HUDEP-2 (cell line): ENCODE measurements around the gene ERMN.

Experiments
- DNase-seq, 76 experiments: peaks; one replicate each; lab custom pipeline; 2025; ENCODE audit not compliant: unreplicated experiment in 76 of 76; lab: John Stamatoyannopoulos, UW

ERMN gene

DNA sequence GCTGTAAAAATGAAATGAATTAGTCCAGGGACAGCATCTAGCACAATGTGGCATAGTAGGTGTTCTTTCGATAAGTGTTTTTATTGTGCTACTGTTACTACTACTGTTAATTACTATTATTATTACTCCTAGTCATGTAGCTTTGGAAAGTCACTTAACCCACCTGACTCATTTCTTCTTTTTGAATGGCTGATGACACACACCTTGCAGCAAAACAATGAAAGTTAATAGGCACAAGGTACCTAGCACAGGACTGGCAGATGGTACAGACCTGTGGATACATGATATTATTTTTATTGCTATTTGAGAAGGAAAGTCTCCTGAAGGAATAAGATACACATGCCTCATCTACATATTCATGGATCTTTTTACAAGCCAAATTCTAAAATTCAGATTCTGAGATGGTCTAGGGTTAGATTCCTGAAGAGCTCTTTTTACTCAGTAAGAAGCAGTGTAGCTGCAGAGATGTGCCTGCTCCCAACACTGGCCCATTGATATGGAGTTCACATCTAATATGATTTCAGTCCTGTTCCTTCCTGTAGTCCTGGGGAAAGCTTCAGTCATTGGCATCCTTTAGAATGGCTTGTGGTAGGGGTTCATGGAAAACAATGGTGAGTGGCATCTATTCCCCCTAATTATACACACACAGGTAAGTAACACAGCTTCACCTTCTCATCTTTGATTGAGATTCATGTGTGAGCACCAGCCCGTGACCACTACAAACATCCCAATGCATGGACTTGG, 7.9 kb upstream of the ERMN start:
- DNase-seq: no peak

DNA sequence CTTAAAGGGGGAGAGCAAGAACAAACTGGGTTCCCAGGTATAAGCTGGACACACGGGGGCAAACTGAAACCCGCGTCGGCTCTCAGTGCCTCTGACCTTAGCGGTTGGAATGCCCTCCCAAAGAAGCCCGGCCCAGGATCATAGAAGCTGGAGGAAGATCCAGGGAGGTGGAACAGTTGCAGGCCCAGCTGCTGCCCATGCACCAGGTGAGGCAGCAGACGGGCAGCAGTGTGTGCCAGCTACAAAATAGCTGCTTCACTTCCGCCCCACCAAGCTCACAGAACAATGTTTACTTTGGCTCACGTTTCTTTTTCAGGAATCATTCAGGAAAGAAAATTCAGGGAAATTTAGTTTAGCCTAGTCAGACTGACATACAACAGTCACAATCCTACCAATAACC, 3.9 kb upstream of the ERMN start:
- DNase-seq: no peak

DNA sequence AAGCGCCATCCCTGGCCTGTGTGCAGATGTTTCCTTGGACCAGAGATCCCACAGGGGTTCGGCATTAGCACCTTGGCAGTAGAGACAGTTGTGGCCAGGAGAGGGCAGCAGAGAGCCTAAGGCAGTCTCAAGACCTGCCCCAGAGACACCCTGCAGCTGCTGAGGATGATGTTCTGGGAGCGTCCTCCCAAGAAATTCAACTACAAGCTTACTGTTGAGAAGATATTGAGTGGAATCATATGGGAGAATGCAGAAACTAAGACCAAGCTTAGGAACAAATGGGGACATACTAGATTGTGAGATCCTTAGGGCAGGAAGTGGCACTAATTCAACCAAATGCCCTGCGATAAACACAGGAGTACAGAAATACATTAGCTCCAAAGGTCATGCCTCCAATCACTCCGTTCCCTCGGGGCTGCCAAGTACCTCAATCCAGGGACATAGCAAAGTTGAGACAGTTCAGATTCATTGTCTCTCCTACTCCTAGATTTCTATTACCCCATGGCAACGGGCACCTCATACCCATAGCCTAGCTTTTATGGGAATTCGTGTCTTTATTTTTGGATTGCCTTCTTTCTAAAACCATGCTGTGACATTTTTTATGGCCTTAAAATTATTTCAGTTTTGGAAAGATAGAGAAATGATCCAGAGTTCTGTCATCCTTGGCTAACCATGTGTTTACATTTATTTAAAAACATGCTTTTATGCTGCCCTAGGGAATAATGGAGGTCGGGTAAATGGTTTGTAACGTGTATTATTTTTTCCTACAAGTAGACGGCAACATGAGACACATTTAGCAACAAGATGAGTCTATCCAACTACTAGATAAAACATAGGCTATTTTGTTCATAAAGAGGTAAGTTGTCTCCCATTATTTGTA, 2.2 kb upstream of the ERMN start:
- DNase-seq: peak in 70 of 76 experiments; percentile 7 to 84 (median 57)

DNA sequence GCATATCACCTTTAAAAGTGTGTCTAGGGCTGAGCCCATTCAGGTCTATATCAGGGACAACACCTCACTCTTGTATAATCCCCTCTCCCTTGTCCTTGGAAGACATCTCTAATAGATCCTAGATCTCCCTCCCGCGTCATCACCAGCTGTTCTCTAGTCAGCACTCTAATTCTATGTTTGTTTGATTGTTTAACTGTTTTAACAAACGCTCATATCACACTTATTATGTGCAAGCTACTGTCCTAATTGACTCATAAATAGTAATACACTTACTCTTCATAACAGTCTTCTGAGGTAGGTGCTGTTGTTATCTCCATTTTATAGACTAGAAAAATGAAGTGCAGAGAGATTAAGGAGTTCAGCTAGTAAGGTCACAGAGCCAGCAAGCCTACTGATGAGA, 1.6 kb upstream of the ERMN start:
- no peak for DNase-seq

DNA sequence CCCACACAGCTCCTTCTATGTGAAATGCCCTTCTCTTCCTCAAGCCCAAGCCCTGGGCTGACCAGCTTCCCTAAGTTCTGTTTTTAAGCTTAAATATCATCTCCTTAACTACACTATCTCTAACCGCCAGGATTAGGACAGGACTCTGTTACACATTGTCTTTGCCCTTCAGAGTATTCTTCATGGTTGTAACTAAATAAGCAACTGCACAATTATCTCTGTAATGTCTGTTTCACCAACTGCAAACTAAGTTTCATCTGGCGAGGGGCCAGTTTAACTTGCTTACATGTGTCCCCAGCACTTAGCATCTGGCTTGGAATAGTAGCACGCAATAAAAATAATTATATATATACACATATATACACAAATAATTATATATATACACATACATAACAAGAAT, 1.1 kb upstream of the ERMN start:
- peak in 4 of 76 experiments; percentile 2 to 12 (median 6) for DNase-seq

DNA sequence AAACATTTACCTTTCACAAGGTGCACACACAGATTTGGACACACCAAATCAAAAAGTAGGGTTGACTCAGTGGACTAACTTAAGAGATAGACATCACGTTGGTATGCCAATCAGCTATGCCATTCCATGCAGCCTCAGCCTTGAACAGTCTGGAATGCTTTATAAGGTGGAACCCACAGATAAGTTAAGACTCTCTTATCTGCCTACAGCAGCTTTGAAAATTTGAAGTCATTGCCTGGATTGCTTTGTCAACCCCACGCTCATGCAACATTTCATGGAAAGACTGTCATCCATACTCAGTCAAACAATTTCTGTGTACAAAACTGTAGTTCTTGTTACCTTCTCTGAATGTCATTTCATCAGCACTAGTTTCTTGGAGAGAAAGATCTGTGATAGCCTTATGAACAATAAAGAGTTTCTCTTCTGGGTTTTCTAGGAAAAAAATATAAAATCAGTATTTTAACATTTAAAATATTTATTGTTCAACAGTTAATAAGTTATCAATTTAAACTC, 1.2 kb downstream of the ERMN start:
- peak in 52 of 76 experiments; percentile 2 to 81 (median 42) for DNase-seq

DNA sequence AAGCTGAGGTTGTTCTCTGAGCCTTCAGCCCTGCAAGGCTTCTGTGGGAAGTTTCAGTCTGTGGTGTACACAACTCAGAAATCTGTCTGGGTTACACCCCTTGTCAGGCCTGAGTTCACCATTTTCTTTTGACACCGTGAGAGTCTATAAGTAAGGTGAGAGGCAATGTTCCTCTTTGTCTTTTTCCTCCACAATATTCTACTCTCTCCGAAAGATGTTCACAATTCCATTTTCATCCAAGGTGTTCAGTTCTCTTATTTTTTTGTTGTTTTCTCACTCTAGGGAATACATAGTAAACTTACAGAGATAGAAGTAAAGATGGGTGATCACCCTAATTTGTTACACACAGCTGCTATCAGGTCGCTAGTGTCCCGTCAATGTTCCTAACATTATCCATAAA, 3.2 kb downstream of the ERMN start:
- DNase-seq: no peak

DNA sequence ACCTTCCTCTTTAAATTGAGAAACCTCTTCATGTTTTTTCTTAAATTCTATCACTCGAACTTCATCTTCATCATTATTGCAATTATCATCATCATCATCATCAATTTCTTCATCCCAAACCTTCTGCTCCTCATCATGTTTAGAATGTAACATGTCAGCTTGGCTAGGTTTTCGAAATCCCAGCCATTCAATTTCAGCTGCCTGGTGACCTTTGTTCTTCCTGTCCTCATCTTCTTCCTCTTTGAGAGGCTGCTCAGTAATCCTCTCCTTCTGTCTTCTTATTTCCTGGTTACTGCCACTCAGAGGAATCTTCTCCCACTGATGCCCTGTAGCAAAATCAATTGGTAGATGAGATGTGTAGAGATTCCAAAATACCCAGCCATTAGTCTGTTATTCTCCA, 4.2 kb downstream of the ERMN start:
- DNase-seq: no peak

DNA sequence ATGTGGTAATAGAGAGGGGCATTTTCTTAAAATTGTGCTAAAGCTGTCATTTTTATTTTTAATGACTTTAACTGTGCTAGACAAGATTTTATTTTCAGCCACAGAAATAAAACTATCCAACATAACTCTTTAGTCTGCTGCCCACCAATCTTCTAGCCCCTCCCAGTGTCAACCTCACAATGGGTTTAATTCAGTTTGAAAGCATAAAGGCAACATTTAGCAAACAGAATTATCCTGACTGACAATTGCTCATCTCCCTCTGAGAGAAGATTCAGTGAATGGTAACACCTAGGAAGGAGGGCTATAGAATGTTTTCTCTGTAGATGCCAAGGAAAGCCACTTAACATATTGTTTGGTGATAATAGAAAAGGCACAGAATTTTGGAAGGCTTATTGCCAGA, 5.2 kb downstream of the ERMN start:
- no peak for DNase-seq

DNA sequence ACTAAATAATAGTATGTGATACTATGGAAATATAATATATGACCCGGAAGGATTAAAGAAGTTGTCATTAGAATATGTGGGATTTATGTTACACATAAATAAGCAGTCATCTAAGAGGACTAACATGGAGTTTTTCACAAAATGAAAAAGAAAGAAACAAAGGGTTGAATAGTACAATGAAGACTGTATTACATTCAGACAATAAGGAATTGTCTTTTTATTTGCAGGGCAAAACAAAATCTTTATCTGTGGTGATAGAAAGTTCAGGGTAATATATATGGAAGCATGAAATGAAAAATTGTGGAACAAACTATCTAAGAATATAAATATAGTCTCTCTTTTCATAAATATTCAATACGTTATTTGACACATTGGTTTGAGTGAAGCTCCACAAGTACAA, 5.8 kb downstream of the ERMN start:
- DNase-seq: no peak

DNA sequence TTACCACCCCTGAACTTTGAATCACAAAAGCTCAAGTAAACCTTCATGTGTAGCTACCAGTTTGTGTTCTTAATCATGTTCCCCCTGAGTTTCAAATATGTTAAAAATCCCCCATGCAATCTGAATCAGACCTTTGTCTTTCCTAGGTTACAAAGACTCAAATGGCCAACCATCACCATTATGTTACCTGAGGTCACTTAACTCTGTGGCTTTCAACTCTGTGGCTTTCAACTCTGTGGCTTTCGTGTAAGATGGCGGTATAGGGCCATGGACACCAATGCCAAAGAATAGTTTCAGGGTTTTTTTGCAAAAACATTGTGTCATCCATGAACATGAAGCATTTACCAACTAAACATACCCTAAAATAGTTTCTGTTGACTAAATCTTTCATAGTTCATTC, 6.7 kb downstream of the ERMN start:
- no peak for DNase-seq

DNA sequence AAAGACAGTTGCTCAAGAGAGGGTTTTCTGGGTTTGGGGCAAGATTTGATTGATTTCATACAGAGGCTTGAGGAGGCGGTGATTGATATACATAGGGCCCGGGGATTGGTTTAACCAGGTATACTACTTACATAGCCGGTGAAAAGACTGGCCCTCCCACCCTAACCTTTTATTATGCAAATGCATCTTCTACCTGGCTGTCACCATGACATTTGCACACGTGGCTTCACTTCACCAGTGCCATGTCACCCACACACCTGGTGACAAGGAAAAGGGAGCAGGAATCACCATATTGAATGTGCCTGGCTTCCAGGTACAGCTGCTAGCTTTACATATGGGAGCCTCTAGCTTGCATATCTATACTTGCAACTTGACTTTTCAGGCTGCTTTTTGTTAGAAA, 9.7 kb downstream of the ERMN start:
- DNase-seq: no peak

DNA sequence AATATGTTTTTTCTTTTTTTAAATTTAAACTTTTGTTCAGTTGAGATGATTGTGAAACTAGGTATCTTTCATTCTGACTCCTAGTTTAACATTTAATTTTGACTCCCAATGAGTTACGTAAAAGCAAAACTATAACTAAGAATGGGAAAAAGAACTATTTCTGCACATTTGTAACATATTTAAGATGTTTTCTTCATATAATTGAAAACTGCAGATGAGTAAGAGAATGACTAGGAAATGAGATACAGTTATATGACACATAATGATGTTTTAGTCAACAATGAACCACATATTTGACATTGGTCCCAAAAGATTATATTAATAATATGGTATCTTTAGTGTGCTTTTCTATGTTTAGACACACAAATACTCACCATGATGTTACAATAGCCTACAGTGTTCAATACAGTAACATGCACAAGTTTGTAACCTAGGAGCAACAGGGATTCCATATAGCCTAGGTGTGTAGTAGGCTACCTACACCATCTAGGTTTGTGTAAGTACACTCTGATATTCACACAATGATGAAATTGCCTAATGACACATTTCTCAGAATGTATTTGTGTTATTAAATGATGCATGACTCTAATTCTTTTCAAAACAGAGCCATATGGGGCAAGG, 12.6 kb downstream of the ERMN start:
- no peak for DNase-seq

DNA sequence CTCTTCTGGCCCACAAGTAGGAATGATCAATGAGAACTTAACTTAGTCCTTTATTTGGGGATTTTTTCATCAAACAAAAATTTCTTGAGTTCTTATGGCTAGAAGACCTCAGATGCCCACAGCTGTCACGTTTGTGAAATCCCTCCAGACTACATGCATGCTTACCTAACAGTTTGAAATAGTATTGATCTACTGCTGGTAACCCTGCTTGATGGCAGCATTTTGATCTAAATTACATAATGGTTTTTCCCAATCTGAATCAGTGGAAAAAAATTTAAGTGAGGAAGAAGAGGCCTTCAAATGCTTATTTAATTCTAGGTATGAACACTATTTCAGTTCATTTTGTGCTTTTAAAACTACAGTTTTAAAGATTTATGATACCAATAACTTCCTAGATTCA, 13.9 kb downstream of the ERMN start:
- DNase-seq: no peak

DNA sequence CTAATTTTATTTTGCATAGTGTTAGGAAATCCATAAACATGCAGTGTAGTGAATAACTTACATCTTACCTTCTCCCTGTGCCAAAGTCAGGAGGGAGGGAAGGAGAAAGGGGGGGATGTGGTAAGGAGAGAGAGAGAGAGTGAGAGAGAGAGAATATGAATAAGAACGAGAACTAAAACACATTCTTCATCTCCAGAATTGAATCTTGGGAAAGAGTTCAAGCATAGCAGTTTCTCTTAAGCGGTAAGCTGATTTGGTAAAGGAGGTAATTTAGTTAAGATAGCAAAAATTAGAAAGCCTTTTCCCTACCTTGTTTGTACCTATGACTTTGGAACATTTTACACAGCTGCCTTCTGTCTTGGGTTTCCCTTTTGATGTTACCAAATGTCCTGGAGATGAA, 15.7 kb downstream of the ERMN start:
- DNase-seq: no peak

DNA sequence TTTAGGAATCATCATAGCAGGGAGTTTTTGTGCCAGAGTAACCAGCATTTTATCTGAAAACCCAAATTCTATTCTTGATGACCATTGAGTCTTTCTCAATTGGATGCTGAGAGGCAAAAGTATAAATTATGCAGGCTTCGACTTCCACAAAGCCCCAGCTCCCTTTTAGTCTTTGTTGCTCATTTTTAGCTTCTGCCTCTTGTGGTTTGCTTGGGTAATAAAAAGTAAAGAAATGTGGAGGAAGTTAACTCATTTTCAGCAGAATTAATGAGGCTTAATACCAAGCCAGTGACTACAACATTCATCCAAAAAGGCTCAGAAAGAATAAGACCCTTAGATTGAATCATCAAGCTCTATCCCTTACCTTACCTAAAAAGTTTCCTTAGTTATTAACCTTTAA, 18.6 kb downstream of the ERMN start:
- DNase-seq: no peak

DNA sequence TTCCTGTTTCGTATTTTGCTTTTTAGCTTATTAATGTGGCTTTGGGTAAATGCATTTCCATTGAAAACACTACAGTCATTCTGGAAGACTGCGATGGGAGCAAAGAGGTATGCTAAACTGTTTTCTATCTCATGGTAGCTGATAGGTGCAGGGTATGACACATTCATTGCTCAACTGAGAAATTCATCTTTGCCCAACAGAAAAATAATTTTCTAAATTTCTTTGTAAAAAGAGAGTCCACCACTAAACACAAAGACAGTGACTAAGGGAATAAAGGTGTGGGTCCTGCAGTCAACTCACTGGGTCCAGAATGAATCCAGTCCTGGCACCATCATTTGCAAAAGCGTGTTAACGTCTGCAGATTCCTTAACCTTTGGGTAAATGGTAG, 19.9 kb downstream of the ERMN start:
- no peak for DNase-seq

DNA sequence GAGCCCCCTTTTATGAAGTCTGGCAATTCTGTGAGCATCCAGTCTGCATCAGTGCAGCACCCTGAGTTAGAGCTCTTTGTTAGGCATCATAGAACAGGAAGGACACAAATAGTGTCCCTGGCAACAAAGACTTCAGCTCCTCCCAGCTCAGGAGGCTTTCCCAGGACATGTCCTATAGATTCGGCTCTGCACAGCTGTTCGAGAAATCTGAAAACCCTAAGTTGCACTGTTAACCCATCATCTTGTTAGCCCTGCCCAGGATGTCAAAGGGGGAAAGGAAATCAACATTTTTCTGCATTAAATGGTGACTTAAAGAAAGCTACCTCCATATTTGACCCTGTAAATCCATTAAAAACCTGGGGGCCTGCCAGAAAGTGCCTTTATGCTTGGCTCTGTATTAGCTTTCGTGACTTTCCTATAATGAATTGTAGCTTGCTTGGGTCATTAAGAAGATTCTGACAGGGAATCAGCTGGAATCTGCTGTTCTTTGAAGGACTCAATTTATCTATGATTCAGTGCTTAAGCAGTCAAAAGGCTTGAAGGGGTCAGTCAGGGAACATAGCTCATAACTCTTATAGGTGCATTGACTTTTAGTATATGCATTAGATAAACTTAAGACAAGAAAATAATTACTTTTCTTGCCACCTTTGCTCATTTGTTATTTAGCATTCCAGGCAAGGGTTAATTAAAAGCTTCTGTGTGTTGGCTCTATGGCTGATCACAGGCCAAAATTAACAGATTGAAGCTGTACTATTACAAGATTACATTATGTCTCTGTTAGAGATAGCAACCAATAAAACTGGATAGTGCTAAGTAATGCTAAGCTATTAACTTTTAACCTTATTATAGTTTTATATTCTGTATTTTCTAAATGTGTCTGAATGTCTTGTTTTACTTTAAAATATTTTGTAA, 20.6 kb downstream of the ERMN start:
- DNase-seq: no peak

DNA sequence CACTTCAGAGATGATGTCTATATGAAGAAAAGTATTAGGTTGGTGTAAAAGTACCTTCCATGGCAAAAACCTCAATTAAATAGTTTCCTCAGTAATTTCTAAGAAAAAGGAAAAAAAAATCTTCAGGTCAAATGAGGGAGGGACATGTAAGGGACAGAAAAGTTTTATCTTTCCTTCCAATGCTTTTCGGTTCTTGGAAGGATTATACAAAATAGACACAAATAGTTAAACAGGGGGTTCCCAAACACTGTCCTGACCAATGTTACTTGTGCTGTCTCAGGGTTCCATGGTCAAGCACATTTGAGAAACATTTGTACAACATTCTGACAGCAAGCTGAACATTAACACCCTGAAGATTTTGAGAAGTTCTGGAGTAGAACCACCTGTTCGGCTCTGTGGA, 22.0 kb downstream of the ERMN start:
- peak in 1 of 76 experiments; percentile 10 for DNase-seq

DNA sequence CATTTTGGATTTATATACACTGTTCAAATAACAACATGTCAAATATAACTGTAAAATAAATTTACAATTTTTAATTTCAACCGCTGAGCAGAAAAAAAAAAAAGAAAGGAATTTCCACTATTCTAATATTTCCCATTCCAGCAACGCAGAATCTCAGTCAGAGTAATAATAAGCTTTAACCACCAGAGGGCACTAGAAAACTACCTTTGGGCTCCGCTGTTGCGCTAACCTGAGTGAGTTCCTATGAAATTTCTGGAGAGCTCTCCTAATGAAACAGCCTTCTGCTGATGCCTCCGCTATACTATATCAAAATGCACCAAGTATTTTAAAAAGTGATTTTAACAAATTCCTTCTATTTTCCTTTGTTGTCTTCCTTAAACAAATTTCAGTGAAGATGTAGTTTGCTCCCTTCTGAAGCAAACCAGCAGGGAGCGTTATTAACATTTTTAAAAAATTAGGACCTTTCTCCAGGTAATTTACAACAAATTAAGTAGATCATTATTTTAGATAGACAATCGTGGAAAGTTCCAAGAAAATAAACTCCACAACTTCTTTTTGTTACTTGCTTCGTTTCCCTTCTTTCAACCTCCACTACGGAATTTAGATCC, 23.0 kb downstream of the ERMN start:
- peak in 33 of 76 experiments; percentile 2 to 53 (median 24) for DNase-seq
